GM13977 (cell line): ENCODE measurements around the gene CNOT10.

Experiments used
- DNase-seq: peaks from one replicate; pipeline ENCODE4 v3.0.0; 2012; ENCODE audit warnings: low spot score
- CTCF ChIP-seq: IDR thresholded peaks from 2 replicates; pipeline ENCODE4 v1.5.1; 2012; ENCODE audit warnings: mild to moderate bottlenecking, control low read depth; ENCODE audit not compliant: insufficient read depth; ENCODE audit errors: extremely low read depth, missing control alignments
- in situ Hi-C: fragments of 300-500 bp; cut with MboI; formaldehyde crosslinking; loops from one replicate; pipeline ENCODE4 v1.12.0; 2022; ENCODE audit warnings: low sequenced_read_pairs, low pct_unique_long_range_greater_than_20kb, mixed read lengths, inconsistent platforms; ENCODE audit not compliant: unreplicated experiment

CNOT10 gene

GRCh38 chr3:32815841-32816438 is 131.0 kb downstream of the CNOT10 start:
- DNase-seq: peak; percentile 39
- TF ChIP-seq CTCF: no peak
- in situ Hi-C loops: no loop called here

- DNase-seq: peak; percentile 66
- TF ChIP-seq CTCF: no peak
- in situ Hi-C loops: no loop called here
Observed at GRCh38 chr3:32816439-32817256, 131.7 kb downstream of the CNOT10 start.

GRCh38 chr3:32817257-32817557 is 132.2 kb downstream of the CNOT10 start:
- no peak for TF ChIP-seq CTCF
- DNase-seq: peak; percentile 58
- in situ Hi-C loops: no loop called here

- no peak for TF ChIP-seq CTCF
- DNase-seq: peak; percentile 56
- in situ Hi-C loops: no loop called here
Observed at GRCh38 chr3:32817558-32818228, 132.7 kb downstream of the CNOT10 start, which contains the start of gene TRIM71. Gene TRIM71, plus strand, starts transcription at chr3:32817997. Its CDS starts 84 bp downstream, at chr3:32818081.

GRCh38 chr3:32818229-32818969 is 133.4 kb downstream of the CNOT10 start:
- TF ChIP-seq CTCF: no peak
- in situ Hi-C loops: no loop called here
- peak; percentile 65 for DNase-seq

GRCh38 chr3:32818970-32819511 is 134.1 kb downstream of the CNOT10 start:
- in situ Hi-C loops: no loop called here
- no peak for TF ChIP-seq CTCF
- DNase-seq: no peak
